SKM-1 treated with dmso at 0.1 percent for 144 hours (cell line): ENCODE data around the gene PPM1H.
"Not testable (repeated sequence)": the region's sequence is repeated elsewhere in the genome, so short reads cannot be mapped to it uniquely, and the experiment has no call there.

ENCODE experiments used
- DNase-seq: peaks from one replicate; lab custom pipeline; 2025; ENCODE audit not compliant: unreplicated experiment; lab: John Stamatoyannopoulos, UW

Gene PPM1H

GRCh38 chr12:62843716-62844115 is 91.2 kb downstream of the PPM1H start:
- no peak for DNase-seq

- peak; percentile 41 for DNase-seq
Observed at GRCh38 chr12:62841846-62842245, 93.1 kb downstream of the PPM1H start.

- no peak for DNase-seq
Observed at GRCh38 chr12:62840806-62841205, 94.1 kb downstream of the PPM1H start.

- DNase-seq: no peak
Observed at GRCh38 chr12:62839869-62840660, 94.9 kb downstream of the PPM1H start.

- no peak for DNase-seq
Observed at GRCh38 chr12:62834971-62835547, 99.9 kb downstream of the PPM1H start.

- DNase-seq: no peak
Observed at GRCh38 chr12:62834406-62834805, 100.5 kb downstream of the PPM1H start.

GRCh38 chr12:62833634-62834033 is 101.3 kb downstream of the PPM1H start:
- no peak for DNase-seq

GRCh38 chr12:62832558-62832957 is 102.4 kb downstream of the PPM1H start:
- no peak for DNase-seq

- no peak for DNase-seq
Observed at GRCh38 chr12:62832027-62832426, 102.9 kb downstream of the PPM1H start.

- no peak for DNase-seq
Observed at GRCh38 chr12:62827855-62828254, 107.1 kb downstream of the PPM1H start.

- DNase-seq: no peak
Observed at GRCh38 chr12:62827042-62827441, 107.9 kb downstream of the PPM1H start.

- no peak for DNase-seq
Observed at GRCh38 chr12:62817556-62818271, 117.2 kb downstream of the PPM1H start.

GRCh38 chr12:62814243-62814642 is 120.7 kb downstream of the PPM1H start:
- DNase-seq: no peak

- no peak for DNase-seq
Observed at GRCh38 chr12:62813031-62813829, 121.7 kb downstream of the PPM1H start.

GRCh38 chr12:62811481-62811880 is 123.5 kb downstream of the PPM1H start:
- not testable (repeated sequence) for DNase-seq

GRCh38 chr12:62808166-62808879 is 126.6 kb downstream of the PPM1H start:
- DNase-seq: no peak

GRCh38 chr12:62806893-62807292 is 128.1 kb downstream of the PPM1H start:
- DNase-seq: no peak

GRCh38 chr12:62806244-62806836 is 128.6 kb downstream of the PPM1H start:
- DNase-seq: no peak

- no peak for DNase-seq
Observed at GRCh38 chr12:62805517-62805916, 129.4 kb downstream of the PPM1H start.

- no peak for DNase-seq
Observed at GRCh38 chr12:62803756-62804155, 131.2 kb downstream of the PPM1H start.
